Jurkat, Clone E6-1 (cell line): ENCODE measurements around the gene SPAM1.

ENCODE experiments used
- DNase-seq: peaks from one replicate; pipeline ENCODE4 v3.0.0-alpha.2; 2011; ENCODE audit warnings: low read depth, low spot score
- H3K4me3 ChIP-seq: 2 replicates; pipeline ENCODE4 v1.5.1; 2011; ENCODE audit warnings: mild to moderate bottlenecking, low read length, control low read depth, moderate library complexity

SPAM1 gene

GRCh38 chr7:123941391-123942180 lies 16.5 kb downstream of the SPAM1 start:
- no peak for DNase-seq
- H3K4me3 ChIP-seq, result no peak overlapping the region

- no peak for DNase-seq
- no peak overlapping the region for H3K4me3 ChIP-seq
Measured at GRCh38 chr7:123944395-123944794, 19.4 kb downstream of the SPAM1 start.

- H3K4me3 ChIP-seq, result no peak overlapping the region
- no peak for DNase-seq
Measured at GRCh38 chr7:123945938-123946337, 20.9 kb downstream of the SPAM1 start.

DNA sequence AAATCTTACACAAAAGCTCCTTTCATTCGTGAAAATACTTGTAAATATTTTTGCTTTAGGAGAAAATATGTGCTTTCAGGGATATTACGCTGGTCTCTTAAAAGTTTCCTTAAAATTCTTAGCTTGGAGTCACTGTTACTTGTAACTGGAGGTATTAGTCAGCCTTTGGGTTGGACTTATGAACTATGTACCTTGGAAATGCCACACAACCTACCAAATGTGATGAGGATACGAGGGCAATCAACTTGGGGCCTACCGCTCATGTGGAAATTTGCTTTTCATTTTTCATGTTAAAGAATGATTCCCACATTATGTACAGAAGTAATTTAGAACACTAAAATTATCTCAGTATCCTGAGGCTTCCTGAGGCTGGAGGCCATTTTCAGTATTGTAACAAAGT lies 23.1 kb downstream of the SPAM1 start:
- no peak for DNase-seq
- no peak overlapping the region for H3K4me3 ChIP-seq

DNA sequence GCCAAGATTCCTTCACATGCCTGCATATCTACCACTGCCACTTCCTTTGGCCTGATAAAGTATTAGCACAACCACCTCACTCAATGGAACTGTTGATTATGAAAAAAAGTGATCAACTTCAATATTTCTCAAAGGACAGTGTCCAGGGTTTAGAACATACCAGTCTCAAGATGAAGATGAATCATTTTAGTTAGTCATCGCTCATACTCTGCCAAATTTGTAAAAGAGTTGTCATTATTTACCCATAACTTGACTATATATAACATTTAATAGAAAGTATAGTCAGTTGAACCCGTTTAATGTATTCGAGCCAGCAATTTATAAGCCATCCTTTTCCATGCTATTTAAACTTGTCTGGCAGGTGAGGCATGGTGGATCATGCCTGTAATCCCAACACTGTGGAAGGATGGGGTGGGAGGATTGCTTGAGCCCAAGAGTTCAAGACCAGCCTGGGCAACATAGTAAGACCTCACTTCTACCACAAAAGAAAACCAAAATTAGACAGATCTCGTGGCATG lies 33.2 kb downstream of the SPAM1 start:
- no peak overlapping the region for H3K4me3 ChIP-seq
- DNase-seq, result no peak

GRCh38 chr7:123961771-123962170 lies 36.7 kb downstream of the SPAM1 start:
- DNase-seq, result no peak

GRCh38 chr7:123966936-123967335 lies 41.9 kb downstream of the SPAM1 start:
- no peak for DNase-seq
- H3K4me3 ChIP-seq, result no peak overlapping the region

More at GRCh38 chr7:123961771-123962170, 36.7 kb downstream of the SPAM1 start:
- no peak overlapping the region for H3K4me3 ChIP-seq

DNA sequence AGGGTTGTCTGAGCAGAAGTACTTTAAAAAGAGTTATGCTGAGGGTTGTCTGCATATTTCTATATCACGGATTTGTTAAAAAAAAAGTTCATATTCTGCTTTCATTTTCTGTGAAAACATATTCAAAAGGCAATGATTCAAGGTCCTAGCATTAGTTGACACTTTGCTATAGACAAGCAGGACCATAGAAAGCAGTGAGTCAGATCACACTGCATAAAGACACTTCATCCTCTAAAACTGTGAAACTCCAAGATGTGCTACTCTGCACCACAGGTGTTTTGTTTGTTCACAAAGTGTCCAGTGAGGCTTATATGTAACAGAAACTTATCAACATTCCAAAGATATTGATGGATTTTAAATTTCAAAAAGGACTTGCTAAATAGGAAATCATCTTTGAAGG lies 47.0 kb downstream of the SPAM1 start:
- DNase-seq, result no peak
- no peak overlapping the region for H3K4me3 ChIP-seq

DNA sequence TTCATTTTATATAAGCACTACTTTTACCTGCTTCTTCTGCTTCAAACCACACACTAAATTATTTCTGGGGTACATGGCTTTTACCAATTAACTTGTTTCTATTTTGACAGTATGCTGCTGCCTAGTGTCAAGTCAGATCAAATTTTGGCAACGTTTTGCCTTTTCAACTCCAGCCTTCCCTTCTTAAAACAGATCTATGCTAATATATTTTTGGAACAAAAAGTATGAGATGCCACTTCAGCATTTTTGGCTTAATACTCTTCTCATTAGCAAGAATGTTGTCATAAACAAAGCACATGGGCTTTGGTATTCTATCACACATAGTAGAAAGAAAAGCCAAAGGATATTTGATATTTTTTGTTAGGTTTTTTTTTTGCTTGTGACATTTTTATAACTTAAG lies 47.8 kb downstream of the SPAM1 start:
- no peak for DNase-seq
- H3K4me3 ChIP-seq, result no peak overlapping the region

DNA sequence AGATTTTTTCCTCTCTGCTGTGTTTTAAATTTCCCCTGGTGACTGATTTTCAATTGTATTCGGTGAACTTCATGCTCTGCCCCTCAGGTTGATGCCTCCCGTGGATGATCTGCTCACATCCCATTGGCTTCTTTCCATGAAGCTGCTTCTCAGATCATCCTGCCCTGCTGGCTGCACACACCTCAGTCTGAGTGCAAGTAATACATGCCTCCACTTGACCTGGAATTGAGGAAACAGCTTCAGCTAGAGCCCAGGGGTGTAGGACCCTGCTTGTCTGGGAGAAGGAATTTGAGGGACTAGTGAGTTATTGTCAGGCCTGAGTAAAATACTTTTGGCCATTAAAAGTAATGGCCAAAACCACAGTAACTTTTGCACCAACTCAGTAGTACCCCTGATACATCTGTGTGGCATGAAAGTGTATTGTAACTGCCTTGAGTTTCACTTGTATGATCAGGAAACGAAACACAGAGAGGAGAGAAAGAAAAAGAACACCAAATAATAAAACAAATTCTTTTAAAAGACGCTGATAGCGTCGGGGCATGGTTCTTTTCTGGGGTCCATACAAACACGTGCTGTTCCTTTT lies 49.4 kb downstream of the SPAM1 start:
- no peak for DNase-seq
- H3K4me3 ChIP-seq, result no peak overlapping the region

DNA sequence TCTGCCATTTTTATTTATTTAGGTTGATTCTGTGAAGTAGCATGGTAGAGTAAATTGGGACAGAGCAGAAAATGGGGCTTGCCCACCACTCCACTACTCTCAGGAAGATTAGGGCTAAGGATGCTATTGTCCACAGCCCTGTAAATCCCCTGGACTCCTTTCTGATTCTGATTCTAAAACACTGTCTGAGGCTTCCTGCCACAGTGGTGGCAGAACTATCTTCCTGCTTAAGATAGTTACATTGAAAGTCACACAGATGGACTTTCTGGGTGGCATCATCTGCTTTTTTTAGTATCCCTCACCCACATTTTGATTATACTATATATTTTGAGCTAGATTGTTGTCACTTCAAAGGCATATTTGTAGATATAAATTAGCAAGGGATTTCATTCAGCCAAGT lies 50.0 kb downstream of the SPAM1 start:
- no peak for DNase-seq
- H3K4me3 ChIP-seq, result no peak overlapping the region

GRCh38 chr7:123977081-123977480 lies 52.0 kb downstream of the SPAM1 start:
- no peak overlapping the region for H3K4me3 ChIP-seq
- no peak for DNase-seq

DNA sequence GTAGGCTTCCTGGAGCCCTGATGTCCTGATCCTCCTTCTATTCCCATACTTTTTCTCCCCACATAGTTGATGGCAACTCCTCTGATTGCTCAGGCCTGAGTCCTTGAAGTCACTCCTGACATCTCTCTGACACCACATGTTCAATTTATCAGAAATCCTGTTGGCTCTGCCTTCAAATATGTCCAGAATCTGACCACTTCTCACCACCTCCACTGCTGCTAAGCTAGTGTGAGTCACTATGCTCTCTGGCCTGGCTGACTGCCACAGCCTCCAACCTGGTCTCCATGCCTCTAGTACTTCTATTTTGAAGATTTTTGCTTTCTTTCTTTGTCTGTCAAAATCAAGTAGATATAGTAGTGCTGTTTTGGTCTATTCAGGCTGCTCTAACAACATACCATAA lies 54.8 kb downstream of the SPAM1 start:
- no peak overlapping the region for H3K4me3 ChIP-seq
- DNase-seq, result no peak

- DNase-seq, result no peak
- no peak overlapping the region for H3K4me3 ChIP-seq
Measured at GRCh38 chr7:123987445-123987844, 62.4 kb downstream of the SPAM1 start.

DNA sequence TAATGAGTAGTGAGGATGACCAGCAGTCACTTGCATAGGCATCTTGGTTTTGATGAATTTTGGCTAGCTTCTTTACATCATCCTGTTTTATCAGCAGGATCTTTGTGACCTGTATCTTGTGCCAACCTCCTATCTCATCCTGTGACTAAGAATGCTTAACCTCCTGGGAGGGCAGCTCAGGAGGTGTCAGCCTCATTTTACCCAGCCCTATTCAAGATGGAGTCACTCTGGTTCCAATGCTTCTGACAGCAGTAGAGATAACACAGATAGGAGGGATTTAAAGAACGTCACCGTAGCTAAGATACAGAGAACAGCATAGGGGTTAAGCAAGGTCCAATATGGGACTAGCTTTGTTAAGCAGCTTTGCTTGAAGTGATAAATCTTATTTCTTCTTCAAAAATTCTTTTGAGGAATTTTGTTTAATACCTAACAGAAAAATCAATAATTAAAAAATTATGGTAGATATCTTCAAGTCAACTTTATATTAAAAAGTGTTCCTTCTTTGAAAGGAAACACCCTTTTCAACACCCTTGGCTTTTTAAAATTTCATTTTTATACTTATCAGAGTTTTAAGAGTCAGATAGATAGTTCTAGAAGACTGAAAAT lies 68.0 kb downstream of the SPAM1 start:
- DNase-seq, result no peak
- no peak overlapping the region for H3K4me3 ChIP-seq

DNA sequence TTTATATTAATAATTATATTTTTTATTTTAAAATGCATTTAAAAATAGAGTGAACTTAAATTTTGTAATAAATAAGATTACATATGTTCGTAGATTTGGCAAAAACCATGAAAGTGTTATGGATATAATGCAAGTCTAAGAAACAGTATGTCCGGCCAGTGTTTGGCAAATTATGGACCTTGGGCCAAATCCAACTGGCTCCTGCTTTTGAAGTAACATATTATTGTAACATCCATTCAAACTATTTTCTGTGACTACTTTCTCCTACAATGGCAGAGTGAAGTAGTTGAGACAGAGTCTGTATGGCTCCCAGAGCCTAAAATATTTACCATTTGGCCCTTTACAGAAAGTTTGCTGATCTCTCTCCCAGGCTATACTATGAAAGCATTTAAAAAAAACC lies 69.0 kb downstream of the SPAM1 start:
- no peak overlapping the region for H3K4me3 ChIP-seq
- DNase-seq, result no peak

DNA sequence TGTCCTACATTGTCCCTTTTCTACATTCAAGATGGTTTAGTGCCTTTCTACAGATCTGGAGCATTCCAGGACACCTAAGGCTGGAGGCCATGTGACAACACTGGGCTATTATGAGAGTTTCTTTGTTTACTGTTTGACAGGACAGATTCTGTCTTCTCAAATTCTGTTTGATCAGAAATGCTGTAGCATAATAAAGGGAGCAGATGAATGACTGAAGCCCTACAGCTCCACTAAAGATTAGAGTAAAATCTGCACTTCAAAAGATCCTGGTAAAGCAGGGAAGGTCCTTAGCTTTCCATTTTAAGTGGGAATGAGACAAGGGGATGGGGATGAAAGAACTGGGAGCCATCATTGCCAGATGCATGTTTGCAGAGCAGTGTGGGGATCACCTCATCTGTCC lies 69.4 kb downstream of the SPAM1 start:
- DNase-seq, result no peak

DNA sequence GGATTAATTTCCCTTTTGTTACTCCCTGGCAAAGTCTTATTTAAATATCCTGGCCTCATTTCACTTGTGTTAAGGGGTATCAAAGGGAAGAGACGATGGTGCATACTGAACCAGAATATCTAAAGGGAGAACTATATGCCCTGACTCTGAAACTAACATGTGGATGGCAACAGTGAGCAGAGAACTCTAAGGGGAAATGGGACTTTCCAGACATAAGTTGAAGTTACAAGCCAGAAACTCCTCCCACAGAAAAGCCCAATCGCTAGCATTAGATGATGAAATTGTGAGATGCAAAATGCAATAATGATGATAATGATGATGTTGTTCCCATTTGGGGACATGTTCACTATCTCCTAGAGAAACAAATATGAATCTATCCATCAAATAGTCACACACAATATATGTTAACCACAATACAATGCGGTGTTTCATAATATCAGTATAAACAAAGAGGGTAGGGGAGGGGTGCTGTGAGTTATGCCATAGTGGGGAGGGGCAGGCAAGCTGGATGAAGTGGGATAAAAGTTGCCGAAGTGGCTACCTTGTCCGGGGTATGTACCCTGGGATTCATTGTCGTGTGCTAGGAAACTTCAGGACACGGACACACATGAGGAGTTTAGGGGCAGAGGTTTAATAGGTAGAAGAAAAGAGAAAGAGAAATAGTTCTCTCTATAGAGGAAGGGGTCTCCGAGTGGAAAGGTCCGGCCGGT lies 70.7 kb downstream of the SPAM1 start:
- H3K4me3 ChIP-seq, result no peak overlapping the region
- no peak for DNase-seq

More for the DNA sequence above, 69.4 kb downstream of the SPAM1 start:
- H3K4me3 ChIP-seq, result no peak overlapping the region

GRCh38 chr7:123996327-123996625 lies 71.2 kb downstream of the SPAM1 start:
- no peak overlapping the region for H3K4me3 ChIP-seq
- DNase-seq, result no peak

- DNase-seq, result no peak
- H3K4me3 ChIP-seq, result no peak overlapping the region
Measured at GRCh38 chr7:123998921-123999320, 73.9 kb downstream of the SPAM1 start.
